Prostate gland (tissue), 2 donors: Measurements from ENCODE around the gene LCN9.

Experiments
- POLR2A ChIP-seq: fragments of 450-650 bp; IDR thresholded peaks from one replicate; pipeline ENCODE4 v1.6.1; 2016; ENCODE audit warnings: antibody characterized with exemption, mild to moderate bottlenecking
- TF ChIP-seq, protein P1 (sequence below), 4 experiments: fragments of 200-600 bp in 2 of 4; fragments of 450-650 bp in 2 of 4; sonication (generic) in 2 of 4; IDR thresholded peaks; 1 replicate in 3 of 4; 2 replicates in 1 of 4; pipeline ENCODE4 v1.5.1; 2016 to 2019; ENCODE audit warnings: antibody characterized with exemption in 4 of 4, mild to moderate bottlenecking in 2 of 4, moderate library complexity in 2 of 4

DNA sequence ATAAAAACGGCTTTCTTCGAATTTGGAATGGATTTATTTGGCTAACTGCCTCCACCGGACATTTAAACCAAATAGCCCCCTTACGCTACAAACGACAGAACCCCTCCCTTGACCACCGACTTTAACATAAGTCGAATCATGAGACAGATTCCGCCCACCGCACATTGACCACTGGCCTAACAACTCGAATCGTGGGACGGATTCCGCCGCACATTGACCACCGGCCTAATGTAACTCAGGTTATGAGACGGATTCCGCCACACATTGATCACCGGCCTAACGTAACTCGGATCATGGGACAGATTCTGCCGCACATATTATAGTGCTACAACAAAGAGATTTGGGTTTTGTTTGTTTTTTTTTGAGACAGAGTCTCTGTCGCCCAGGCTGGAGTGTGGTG lies 2.7 kb upstream of the LCN9 start:
- TF ChIP-seq, protein P1, sequence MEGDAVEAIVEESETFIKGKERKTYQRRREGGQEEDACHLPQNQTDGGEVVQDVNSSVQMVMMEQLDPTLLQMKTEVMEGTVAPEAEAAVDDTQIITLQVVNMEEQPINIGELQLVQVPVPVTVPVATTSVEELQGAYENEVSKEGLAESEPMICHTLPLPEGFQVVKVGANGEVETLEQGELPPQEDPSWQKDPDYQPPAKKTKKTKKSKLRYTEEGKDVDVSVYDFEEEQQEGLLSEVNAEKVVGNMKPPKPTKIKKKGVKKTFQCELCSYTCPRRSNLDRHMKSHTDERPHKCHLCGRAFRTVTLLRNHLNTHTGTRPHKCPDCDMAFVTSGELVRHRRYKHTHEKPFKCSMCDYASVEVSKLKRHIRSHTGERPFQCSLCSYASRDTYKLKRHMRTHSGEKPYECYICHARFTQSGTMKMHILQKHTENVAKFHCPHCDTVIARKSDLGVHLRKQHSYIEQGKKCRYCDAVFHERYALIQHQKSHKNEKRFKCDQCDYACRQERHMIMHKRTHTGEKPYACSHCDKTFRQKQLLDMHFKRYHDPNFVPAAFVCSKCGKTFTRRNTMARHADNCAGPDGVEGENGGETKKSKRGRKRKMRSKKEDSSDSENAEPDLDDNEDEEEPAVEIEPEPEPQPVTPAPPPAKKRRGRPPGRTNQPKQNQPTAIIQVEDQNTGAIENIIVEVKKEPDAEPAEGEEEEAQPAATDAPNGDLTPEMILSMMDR (IDR thresholded peaks at IDR 0.05) = no peak
- TF ChIP-seq POLR2A = no peak
